ENCODE results near the gene MRPL43.

Gene MRPL43

GRCh38 chr10:101015582-101015973, 28.3 kb upstream of the MRPL43 start:
- no peak for ATAC-seq
- TF ChIP-seq ZNF70 (CRISPR knock-in tag; IDR thresholded peaks at IDR 0.05) (no peak), ISL1 (CRISPR knock-in tag; IDR thresholded peaks at IDR 0.05) (no peak), BACH2 (CRISPR knock-in tag; IDR thresholded peaks at IDR 0.05; ENCODE audit: borderline replicate concordance) (no peak), ZFP3 (CRISPR knock-in tag; IDR thresholded peaks at IDR 0.05) (no peak), ZFP30 (CRISPR knock-in tag; IDR thresholded peaks at IDR 0.05) (no peak), OSR1 (CRISPR knock-in tag; IDR thresholded peaks at IDR 0.05) (no peak), PPARA (CRISPR knock-in tag; IDR thresholded peaks at IDR 0.05; ENCODE audit: borderline replicate concordance) (no peak), SNAI2 (CRISPR knock-in tag; IDR thresholded peaks at IDR 0.05) (no peak)
- TF ChIP-seq, protein P1, sequence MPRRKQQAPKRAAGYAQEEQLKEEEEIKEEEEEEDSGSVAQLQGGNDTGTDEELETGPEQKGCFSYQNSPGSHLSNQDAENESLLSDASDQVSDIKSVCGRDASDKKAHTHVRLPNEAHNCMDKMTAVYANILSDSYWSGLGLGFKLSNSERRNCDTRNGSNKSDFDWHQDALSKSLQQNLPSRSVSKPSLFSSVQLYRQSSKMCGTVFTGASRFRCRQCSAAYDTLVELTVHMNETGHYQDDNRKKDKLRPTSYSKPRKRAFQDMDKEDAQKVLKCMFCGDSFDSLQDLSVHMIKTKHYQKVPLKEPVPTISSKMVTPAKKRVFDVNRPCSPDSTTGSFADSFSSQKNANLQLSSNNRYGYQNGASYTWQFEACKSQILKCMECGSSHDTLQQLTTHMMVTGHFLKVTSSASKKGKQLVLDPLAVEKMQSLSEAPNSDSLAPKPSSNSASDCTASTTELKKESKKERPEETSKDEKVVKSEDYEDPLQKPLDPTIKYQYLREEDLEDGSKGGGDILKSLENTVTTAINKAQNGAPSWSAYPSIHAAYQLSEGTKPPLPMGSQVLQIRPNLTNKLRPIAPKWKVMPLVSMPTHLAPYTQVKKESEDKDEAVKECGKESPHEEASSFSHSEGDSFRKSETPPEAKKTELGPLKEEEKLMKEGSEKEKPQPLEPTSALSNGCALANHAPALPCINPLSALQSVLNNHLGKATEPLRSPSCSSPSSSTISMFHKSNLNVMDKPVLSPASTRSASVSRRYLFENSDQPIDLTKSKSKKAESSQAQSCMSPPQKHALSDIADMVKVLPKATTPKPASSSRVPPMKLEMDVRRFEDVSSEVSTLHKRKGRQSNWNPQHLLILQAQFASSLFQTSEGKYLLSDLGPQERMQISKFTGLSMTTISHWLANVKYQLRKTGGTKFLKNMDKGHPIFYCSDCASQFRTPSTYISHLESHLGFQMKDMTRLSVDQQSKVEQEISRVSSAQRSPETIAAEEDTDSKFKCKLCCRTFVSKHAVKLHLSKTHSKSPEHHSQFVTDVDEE (CRISPR knock-in tag; IDR thresholded peaks at IDR 0.05): no peak

DNA sequence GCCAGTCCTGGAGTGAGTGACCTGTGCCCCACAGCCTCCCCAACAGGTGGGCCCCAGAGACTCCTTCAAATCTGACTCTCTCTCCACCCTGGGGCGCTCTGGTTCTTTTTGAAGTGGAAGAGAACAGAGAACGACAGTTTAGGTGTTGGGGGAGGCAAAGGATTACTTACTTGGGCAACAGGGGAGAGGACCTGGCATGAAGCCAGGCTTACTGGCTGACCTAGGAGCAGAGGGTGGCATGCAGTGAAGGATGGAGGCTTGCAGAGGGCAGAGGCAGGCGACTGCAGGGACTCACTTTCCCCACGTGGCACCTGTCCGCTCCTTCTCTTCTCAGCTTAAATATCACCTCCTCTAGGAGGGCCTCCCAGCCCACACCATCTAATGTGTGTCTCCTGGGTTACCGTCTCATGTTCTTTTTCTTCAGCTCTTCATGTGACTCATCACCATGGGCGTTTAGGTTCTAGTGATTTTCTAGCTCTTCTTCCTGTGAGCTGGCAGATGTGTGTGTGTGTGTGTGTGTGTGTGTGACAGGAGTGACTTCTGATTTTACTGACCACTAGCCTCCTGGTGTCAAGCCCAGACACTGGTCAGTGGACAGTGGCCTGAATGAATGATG, 27.8 kb upstream of the MRPL43 start:
- TF ChIP-seq PPARA (CRISPR knock-in tag; IDR thresholded peaks at IDR 0.05; ENCODE audit: borderline replicate concordance): no peak
- no peak for TF ChIP-seq ISL1 (CRISPR knock-in tag; IDR thresholded peaks at IDR 0.05)
- TF ChIP-seq ZFP3 (CRISPR knock-in tag; IDR thresholded peaks at IDR 0.05): no peak
- TF ChIP-seq, protein P2, sequence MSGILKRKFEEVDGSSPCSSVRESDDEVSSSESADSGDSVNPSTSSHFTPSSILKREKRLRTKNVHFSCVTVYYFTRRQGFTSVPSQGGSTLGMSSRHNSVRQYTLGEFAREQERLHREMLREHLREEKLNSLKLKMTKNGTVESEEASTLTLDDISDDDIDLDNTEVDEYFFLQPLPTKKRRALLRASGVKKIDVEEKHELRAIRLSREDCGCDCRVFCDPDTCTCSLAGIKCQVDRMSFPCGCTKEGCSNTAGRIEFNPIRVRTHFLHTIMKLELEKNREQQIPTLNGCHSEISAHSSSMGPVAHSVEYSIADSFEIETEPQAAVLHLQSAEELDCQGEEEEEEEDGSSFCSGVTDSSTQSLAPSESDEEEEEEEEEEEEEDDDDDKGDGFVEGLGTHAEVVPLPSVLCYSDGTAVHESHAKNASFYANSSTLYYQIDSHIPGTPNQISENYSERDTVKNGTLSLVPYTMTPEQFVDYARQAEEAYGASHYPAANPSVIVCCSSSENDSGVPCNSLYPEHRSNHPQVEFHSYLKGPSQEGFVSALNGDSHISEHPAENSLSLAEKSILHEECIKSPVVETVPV (CRISPR knock-in tag; IDR thresholded peaks at IDR 0.05): no peak
- TF ChIP-seq TOX (CRISPR knock-in tag; IDR thresholded peaks at IDR 0.05; ENCODE audit: borderline replicate concordance): no peak
- TF ChIP-seq RARB (CRISPR knock-in tag; IDR thresholded peaks at IDR 0.05): no peak
- no peak for TF ChIP-seq ZNF565 (CRISPR knock-in tag; conservative IDR thresholded peaks at IDR 0.05; ENCODE audit: low read depth)
- no peak for TF ChIP-seq POU6F1 (CRISPR knock-in tag; IDR thresholded peaks at IDR 0.05; ENCODE audit: borderline replicate concordance, low read depth)
- TF ChIP-seq BACH2 (CRISPR knock-in tag; IDR thresholded peaks at IDR 0.05; ENCODE audit: borderline replicate concordance): no peak
- no peak for TF ChIP-seq TCF4 (CRISPR knock-in tag; IDR thresholded peaks at IDR 0.05; ENCODE audit: borderline replicate concordance)
- TF ChIP-seq CSDC2 (CRISPR knock-in tag; IDR thresholded peaks at IDR 0.05): no peak
- TF ChIP-seq ZNF8 (CRISPR knock-in tag; IDR thresholded peaks at IDR 0.05): no peak
- TF ChIP-seq GLIS3 (CRISPR knock-in tag; IDR thresholded peaks at IDR 0.05): no peak
- no peak for TF ChIP-seq CREB5 (CRISPR knock-in tag; IDR thresholded peaks at IDR 0.05; ENCODE audit: low read depth)
- TF ChIP-seq OSR1 (CRISPR knock-in tag; IDR thresholded peaks at IDR 0.05): no peak
- TF ChIP-seq, protein P1 (CRISPR knock-in tag; IDR thresholded peaks at IDR 0.05): no peak
- no peak for TF ChIP-seq PATZ1 (CRISPR knock-in tag; IDR thresholded peaks at IDR 0.05; ENCODE audit: borderline replicate concordance)
- ATAC-seq: peak; percentile 16; the same call in 2 of the 3 replicates
